Measurements from ENCODE around the gene PLCL2. TPM values are rescaled to one million over a fixed set of nuclear protein-coding genes. Genes with fewer than 3 reads are reported as not detected.

The PLCL2 gene
- total RNA-seq, 1 donor from 2014 or later = 1.6 TPM

DNA sequence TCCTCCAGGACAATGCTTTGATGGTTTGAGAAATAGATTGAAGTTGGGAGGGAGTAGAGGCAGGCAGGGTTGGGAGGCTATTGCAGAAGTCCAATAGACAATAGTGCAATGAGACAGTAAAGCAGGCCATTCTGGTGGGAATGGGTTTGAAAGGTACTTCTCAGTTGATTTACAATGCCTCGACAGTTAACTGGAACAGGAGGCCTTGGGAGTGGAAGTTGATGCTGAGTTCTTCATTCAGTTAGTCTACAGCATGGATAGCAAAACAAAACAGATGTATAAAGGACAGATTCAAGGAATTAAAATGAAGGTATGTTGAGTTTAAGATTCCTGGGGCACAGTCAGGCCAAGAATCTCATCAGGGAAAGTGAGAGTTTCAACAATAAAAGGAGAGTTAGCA is 6.8 kb upstream of the PLCL2 start:
- Histone ChIP-seq H3K27me3 (ENCODE audit: control insufficient read depth, insufficient read depth, low read length) (no peaks in the 10 kb centered on the region), H3K36me3 (ENCODE audit: control insufficient read depth, insufficient read depth, low read length) (no peaks in the 10 kb centered on the region)
- TF ChIP-seq CTCF (IDR thresholded peaks at IDR 0.05; ENCODE audit: insufficient read depth, low read length, severe bottlenecking) = no peak

DNA sequence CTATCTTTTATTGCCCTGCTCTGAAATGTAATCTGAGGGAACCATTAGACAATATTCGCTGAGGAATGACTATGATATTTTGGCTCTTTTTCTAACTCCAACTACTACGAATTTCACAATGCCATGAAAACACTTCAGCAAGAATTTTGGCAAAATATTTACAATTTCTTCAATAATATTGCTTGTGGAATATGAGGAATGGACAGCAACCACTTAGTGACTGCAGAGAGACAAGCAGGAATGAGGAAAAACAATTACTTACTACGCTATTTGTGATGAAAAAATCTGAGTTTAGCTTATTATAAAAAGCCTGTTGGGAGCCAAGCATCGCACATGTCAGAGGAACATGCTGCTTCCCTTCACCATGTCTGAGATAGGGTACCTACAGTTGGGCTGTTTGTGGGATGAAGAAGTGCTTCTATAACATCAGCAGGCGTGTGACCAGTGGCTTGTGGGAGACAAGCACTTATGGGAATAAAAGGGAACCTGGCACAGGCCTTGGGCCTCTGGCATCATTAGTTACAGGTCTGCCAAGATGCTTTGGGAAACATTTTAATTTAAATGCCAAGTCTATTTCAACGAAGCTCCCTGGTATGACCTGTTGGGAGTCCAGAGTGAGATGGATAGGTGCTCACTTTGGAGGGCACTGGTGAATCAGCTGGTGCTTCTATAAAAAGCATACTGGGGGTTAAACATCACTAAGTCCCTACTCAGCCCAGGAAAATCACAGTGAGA is 2.7 kb upstream of the PLCL2 start:
- no peaks in the 10 kb centered on the region for H3K27me3 ChIP-seq (ENCODE audit: control insufficient read depth, insufficient read depth, low read length)
- no peak for TF ChIP-seq CTCF (IDR thresholded peaks at IDR 0.05; ENCODE audit: insufficient read depth, low read length, severe bottlenecking)
- no peak for FAIRE-seq
- no peaks in the 10 kb centered on the region for H3K36me3 ChIP-seq (ENCODE audit: control insufficient read depth, insufficient read depth, low read length)
- no peak for DNase-seq (ENCODE audit: low read depth)
- H3K4me3 ChIP-seq (ENCODE audit: low read depth, low read length) = no peak overlapping the region

More for the DNA sequence above, 6.8 kb upstream of the PLCL2 start:
- H3K4me3 ChIP-seq (ENCODE audit: low read depth, low read length) = no peak overlapping the region
- DNase-seq (ENCODE audit: low read depth) (no peak), FAIRE-seq (no peak)

DNA sequence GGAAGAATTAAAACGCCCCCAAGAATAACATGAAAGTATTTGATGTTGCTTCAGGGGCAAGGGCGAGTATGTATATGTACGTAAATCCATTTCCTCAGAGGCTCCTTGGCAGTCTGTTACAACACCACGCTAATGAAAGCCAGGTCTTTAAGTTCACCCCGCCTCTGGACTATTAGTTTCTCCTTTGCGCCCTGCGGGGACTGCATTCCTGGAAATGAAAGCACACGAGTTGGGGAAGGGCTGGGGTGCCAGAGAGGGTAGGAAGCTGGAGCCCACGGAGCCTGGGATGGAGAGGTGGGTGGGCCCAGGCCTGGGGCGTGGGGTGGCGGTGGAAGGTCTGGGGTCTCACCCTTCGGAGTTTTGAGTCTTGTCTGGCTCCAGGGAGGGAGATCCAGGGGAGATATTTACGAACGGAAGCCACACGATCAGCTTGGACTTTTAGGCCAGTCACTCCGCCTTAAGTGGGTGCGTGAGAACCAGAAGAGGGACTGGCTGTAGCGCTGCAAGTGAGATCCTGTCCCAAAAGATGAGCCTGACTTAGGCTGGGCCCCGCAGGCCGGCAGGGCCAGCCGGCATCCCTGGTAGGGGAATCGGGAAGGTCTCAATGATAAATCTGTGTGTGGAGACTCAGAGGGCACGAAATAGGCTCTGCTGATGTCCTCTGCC is 1.6 kb upstream of the PLCL2 start:
- TF ChIP-seq CTCF (IDR thresholded peaks at IDR 0.05; ENCODE audit: insufficient read depth, low read length, severe bottlenecking) = no peak
- no peaks in the 10 kb centered on the region for H3K27me3 ChIP-seq (ENCODE audit: control insufficient read depth, insufficient read depth, low read length)
- no peak for DNase-seq (ENCODE audit: low read depth)
- no peak overlapping the region for H3K4me3 ChIP-seq (ENCODE audit: low read depth, low read length)
- no peaks in the 10 kb centered on the region for H3K36me3 ChIP-seq (ENCODE audit: control insufficient read depth, insufficient read depth, low read length)
- no peak for FAIRE-seq

DNA sequence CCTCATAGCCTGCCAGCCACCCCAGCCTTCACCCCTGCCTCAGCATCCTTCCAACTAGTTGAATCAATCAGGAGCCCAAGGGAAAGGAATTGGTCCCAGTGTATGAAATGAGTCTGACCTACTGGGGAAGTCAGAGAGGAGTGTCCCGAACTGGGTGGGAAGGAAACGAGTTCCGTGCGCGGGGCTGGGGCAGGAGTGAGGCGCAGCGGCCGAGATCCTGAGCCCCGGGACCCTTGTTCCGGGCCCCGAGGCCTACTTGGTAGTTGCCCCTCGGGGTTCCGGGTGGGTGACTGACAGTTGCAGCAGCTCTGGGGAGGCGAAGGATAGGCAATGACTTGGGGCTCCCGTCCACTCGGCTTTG is 1.1 kb upstream of the PLCL2 start:
- H3K36me3 ChIP-seq (ENCODE audit: control insufficient read depth, insufficient read depth, low read length) = no peaks in the 10 kb centered on the region
- no peak for FAIRE-seq
- DNase-seq (ENCODE audit: low read depth) = no peak
- H3K27me3 ChIP-seq (ENCODE audit: control insufficient read depth, insufficient read depth, low read length) = no peaks in the 10 kb centered on the region
- H3K4me3 ChIP-seq (ENCODE audit: low read depth, low read length) = peak overlapping the region; percentile 67
- TF ChIP-seq CTCF (IDR thresholded peaks at IDR 0.05; ENCODE audit: insufficient read depth, low read length, severe bottlenecking) = no peak

- Histone ChIP-seq H3K36me3 (ENCODE audit: control insufficient read depth, insufficient read depth, low read length) (no peaks in the 10 kb centered on the region), H3K27me3 (ENCODE audit: control insufficient read depth, insufficient read depth, low read length) (no peaks in the 10 kb centered on the region), H3K4me3 (ENCODE audit: low read depth, low read length) (peak overlapping the region; percentile 67)
- DNase-seq (ENCODE audit: low read depth) = no peak
- peak; percentile 59 for TF ChIP-seq CTCF (IDR thresholded peaks at IDR 0.05; ENCODE audit: insufficient read depth, low read length, severe bottlenecking)
- FAIRE-seq = no peak
Measured at GRCh38 chr3:16884084-16884747, 539 bp upstream of the PLCL2 start.

All from bronchial epithelial cell (primary cell).